HG02840 (cell line): ENCODE measurements around the gene TAF8.

Experiments
- ATAC-seq: cut with Tn5 transposase; IDR thresholded peaks from one replicate; pipeline ENCODE4 v1.9.1; 2021; ENCODE audit warnings: mild to moderate bottlenecking, moderate library complexity, moderate number of reproducible peaks; ENCODE audit not compliant: unreplicated experiment, low FRiP score

The TAF8 gene

DNA sequence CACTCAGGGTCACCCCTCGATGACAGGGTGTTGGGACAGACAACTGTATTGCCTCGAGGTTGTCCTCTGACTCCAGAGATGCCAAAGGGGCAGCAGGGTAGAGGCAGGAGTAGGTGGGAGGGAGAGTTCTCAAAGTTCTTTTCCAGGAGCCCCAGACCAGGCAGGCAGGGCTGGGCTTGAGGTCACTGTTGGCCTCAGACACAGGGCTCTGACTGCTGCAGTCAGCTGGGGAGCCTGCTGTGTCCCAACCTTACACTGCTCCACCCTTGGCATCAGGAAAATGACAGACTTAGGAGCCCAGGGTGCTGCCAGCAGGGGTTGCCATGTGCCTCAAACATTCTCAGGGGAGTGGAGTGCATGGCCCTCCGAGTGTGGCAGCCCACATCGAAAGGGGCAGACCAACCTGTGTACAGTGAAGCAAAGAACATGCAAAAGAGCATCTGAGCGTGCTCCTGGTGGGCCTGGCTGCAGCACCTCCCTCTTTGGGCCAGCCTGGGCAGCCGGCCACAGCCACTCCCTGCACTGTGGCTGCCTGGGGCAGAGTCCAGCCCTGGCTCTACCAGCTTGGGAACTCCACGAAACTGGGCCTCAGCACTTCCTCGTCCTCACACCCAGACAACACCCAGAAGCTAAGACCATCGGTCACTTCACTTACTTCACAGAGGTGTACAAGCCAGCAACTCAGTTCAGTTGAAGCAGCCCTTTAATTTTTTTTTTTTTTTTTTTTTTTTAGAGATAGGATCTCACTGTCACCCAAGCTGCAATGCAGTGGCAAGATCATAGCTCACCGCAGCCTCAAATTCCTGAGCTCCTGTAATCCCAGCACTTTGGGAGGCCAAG lies 68.1 kb downstream of the TAF8 start:
- ATAC-seq, result no peak

DNA sequence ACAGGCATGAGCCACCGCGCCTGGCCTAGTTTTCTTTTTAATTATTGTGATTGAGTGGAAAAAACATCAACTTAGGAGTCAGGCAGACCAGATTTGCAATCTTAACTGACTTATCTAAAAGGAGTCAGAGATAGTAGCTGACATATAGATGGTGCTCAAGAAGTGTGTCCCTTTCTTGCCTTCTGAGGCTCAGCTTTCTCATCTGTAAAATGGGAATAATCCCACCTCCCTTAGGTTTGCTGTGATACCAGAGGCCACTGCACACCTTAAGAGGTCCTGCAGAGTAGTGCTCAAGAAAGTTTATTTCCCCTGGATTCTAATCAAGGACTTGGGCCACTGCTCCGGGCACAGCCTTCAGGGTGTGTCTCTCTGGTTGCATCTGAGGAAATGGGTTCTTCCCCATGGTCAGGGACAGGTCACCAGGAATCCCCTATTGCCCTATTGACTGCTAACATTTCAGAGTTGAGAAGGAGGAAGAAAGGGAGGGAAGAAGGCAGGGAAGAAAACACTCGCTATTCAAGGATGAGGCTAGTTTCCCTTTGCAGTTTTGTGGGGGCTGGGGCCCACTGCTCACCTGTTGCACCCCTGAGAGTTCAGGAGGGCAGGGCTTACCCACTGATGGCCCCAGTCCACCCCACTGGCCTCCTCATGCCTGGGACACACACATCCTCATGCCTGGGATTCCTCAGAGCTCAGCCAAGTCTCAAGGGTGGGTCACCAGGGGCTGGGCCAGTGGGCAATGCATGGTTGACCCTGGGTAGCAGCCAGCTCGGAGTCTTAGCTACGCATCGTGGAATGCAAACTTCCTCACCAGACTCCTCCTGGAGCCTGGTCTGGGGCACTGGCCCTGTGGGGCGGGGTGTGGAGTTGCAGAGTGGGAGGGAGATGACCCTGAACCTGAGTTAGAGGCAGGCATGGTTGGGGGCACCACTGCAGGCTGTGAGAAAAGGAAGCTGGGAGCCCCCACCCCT lies 70.9 kb downstream of the TAF8 start:
- ATAC-seq, result no peak

DNA sequence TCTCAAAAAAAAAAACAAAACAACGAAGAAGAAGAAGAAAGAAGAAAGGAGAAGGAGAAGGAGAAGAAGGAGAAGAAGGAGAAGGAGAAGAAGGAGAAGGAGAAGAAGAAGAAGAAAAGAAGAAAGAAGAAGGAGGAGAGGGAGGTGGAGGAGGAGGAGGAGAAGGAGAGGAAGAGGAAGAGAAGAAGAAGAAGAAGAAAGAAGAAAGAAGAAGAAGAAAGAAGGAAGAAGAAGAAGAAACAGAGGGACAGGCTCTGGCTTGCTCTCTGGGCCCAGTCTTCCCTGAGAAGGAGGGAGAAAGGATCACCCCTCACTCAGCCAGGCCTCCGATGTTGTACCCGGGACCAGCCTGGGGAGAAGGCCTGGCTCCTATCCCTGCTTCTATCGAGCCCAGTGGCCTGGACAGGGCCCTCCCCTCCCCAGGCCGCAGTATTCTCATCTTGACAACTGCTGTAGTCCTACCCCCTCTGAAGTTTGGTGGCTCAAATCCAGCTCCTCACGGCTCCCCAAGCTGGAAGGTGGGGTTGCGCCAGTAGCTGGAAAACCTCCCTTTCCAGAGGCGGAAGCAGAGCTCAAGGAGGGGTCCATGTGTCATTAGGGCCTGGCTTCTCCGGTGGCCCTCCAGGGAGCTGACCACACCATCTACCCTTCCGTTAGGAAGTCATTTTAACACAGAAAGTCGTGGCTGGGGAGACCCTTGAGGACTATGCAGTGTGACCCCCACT lies 73.2 kb downstream of the TAF8 start:
- no peak for ATAC-seq

DNA sequence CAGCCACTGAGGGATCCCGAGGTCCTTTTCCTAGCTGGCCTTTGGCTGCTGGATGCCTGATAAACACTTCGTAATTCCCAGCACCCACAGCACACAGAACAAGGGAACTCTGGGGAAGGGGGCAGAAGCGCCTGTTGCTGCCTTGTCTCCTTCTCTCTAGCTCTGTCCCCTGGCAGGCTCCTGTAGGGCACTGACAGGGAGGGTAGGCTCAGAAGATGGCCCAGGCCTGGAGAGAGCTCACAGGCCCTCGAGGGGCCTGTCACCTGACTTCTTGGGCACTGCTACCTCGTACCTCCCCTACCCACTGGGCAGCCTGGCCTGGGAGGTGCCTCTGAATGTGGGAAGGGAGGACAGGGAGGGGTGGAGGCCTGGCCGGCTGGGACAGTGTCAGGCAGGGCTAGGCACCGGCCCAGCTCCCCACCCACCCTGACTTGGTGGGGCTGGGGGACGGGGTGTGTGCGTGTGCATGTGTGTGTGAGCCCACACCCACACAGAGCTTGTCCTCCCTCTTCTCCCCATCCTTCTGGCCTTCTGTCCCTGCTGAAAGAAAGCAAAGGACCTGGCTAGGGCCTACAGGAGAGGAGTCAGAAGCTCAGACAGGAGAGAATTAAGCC lies 74.0 kb downstream of the TAF8 start:
- no peak for ATAC-seq

DNA sequence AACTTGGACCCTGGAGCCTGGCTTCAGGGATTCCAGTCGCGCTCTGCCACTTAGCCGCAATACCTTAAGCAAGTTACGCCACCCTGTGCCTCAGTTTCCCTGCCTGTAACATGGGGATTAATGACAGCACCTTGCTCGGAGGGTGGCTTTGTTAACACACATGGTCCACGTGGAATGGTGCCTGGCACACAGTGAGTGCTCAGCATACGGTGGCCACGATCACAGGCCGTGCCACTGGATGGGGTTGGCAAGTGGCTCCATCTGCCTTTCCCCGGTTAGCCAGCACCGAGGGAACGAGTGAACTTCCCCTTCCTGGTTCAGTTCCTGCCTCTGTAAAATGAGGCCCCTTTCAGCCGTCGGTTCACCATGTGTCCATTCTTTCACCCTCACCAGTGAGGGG lies 74.9 kb downstream of the TAF8 start:
- ATAC-seq, result no peak

DNA sequence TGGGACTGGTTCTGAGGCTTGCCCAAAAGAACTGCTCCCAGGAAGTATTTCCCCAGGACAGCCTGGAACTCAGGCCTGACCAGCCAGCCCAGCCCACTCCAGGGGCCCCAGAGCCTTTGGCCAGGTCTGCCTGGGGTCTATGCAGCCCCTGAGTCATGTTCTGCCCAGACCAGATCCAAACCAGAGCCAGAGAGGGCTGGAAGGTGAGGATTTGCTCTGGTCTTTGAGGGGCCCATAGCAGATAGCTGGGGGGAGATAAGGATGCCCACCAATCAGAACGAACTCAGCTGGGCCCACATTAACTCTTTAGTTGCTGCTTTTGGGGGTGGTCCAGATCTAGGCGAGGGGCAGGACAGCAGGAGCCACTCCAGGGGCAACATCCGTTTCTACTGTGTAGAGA lies 75.3 kb downstream of the TAF8 start:
- no peak for ATAC-seq

DNA sequence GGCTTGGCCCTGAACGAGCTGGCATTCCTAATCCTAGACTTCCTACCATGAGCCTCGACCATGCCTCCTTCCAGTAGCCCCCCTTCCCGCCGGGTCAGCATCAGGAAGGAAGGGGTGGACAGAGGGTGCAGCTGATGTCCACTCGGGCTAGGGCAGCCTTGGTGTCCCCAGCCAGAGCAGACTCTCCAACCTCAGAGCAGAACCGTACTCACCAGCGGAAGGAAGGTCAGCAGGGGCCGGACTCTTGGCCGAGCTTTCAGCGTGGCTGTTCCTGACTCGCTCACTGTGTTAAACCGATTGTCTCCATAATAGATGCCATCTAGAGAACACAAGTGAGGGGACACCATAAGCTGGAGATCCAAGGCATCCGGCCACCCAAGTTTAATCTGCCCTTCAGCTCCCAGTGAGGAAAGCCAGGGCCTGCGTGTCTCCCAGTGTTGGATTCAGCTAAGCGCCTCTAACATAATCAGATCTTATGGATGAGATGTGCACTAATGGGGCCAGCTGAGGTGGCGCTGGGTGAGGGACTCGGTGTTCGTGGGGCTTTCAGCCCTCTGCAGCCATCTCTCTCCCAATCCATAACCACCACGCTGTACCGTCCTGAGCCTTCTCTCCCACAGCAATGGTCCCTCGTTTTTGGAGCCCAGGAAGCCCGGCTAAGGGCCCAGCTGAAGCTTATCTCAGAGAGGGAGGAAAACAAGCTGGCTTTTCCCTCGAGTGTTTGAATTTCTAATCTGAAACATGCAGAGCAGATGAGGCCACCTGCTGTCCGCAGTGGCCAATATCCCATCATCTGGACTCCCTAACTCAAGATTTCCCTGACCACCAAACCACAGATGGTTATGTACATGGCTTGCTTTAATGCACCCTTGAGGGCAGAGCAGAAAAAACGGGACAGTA lies 78.4 kb downstream of the TAF8 start:
- no peak for ATAC-seq

DNA sequence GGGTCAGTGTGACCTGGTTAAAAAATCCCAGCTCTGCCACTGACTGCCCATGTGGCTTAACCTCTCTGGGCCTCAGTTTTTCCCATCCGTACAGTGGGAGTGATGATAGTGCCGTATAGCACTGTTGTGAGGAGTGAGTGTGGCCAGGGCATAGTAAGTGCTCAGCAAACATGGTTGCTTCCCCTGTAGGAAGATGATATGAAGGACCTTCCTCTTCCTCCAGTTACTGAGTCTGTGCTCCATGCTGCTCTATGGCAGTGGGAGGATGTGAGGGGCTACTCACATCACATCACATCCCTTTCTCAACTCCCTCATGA lies 79.0 kb downstream of the TAF8 start:
- ATAC-seq, result no peak

DNA sequence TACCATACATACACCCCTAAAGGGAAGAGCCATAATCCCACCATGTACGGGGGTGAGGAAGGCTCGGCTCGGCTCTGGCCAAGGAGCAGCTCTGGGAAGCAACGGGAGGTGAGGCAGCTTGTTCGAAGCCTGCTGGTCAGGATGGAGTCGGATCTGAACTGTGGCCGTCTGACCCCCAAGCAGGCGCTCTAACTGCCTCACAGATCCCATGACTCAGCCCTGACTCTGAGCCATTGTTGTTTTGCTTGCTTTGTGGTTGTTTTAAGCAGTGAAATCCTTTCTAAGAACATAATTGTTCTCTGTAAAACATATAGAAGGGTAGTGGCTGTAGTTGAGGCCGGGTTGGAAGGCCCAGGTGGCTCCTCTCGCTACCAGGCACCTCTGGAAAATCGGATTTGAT lies 81.2 kb downstream of the TAF8 start:
- no peak for ATAC-seq

DNA sequence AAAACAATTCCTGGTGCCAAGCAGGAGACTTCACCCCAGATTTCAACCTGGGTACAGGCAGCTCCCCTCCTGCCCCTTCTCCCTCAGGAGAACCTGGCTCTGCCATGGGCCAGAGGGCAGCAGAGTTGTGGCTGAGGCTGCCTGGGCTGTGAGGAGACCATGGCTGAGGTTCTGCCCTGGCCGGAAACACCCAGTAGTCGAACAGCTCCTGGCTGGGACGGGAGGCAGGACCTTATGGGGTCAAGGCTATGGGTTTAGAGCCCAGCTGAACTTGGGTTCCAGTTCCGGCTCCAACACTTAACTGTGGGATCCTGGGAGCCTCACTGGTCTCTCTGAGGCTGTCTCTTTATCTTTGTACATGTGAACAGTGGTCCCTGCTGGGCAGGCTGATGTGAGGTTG lies 83.6 kb downstream of the TAF8 start:
- no peak for ATAC-seq

DNA sequence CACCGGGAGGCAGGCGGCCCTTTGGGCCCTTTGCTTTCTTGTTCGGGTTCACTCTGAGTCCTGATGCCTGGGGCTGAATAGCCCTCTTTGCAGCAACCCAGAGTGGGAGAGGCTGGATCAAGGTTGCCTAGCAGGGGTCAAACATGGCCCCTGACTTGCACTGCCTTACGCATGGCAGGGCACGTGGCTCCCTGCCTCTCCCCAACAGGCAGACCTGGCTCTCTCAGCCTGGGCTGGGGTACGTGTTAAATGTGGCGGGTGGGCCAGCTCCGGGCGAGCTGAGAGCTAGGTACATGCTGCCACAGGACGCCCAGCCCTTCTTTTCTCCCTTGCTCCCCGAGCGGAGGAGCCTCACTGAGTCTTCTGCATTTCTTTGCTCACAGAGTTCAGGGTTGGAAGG lies 84.8 kb downstream of the TAF8 start:
- ATAC-seq, result no peak

DNA sequence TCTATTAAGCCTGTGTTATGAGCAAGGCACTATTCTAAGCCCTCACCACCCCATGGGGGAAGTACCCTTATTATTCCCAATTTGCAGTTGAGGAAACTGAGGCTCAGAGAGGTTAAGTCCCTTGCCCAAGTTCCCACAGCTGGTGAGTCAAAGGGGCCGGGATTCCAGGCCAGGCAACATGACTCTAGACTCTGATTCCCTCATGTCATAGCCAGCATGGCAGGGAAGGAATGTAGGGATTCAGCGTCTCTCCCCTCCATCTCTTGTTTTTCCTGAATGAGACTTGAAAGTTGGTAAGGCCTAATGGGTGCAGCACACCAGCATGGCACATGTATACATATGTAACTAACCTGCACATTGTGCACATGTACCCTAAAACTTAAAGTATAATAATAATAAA lies 85.4 kb downstream of the TAF8 start:
- no peak for ATAC-seq

DNA sequence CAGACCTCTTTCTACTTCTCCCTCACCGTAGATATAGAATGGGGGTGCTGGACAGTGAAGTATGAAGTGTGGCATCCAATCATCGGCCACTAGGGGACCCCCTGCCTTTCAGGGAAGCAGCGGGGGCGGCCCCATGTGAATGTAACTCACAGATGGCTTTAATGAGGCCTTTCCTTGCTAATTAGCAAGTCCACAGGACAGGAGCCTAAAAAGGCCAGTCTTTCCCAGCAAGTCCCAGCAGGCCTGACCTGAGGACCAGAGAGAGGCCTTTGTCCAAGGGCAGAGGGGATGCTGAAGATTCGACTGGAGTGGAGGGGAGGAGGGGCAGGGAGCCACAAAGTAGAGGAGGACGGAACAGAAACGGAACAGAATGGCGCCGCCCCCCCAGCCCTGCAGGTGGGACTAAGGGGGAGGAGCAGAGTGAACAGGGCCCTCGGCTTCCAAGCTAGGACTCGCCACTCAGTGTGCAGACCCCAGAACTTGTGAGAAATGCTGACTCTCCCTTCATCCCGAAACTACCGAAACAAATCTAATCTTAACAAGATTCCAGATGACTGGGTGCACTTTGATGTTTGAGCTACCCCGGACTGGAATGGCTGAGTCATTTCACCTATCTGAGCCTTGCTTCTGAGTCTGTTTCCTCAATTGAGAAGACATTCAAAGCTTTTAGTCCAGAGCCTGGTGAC lies 86.3 kb downstream of the TAF8 start:
- no peak for ATAC-seq
